Skin of body (tissue), 2 donors: ENCODE results near the gene CD300H. TPM values are rescaled to one million over a fixed set of nuclear protein-coding genes. Genes with fewer than 3 reads are reported as not detected.

Experiments
- DNase-seq: peaks from one replicate; lab custom pipeline; 2025; lab: John Stamatoyannopoulos, UW
- total RNA-seq: library from RNA; depleted of rRNA; stranded (reverse); fragments of >200 nt; gene quantifications from one replicate; pipeline ENCODE4 v1.2.3, GENCODE V29; 2014

The CD300H gene
- total RNA-seq, 1 donor from 2014 or later: 0.79 TPM

GRCh38 chr17:74550602-74551001 lies 16.7 kb downstream of the CD300H start:
- no peak for DNase-seq

- DNase-seq: no peak
These were observed 18.0 kb downstream of the CD300H start for GRCh38 chr17:74549343-74549742.

- DNase-seq: no peak
These were observed 19.6 kb downstream of the CD300H start for GRCh38 chr17:74547736-74548135.

GRCh38 chr17:74547264-74547663 lies 20.0 kb downstream of the CD300H start:
- DNase-seq: no peak

- no peak for DNase-seq
These were observed 20.7 kb downstream of the CD300H start for GRCh38 chr17:74546586-74546985.

GRCh38 chr17:74545843-74546230 lies 21.5 kb downstream of the CD300H start, which contains the start of gene CD300C:
Gene CD300C (minus strand): TSS chr17:74546115. CDS start chr17:74545782, 333 bp downstream.
- no peak for DNase-seq

GRCh38 chr17:74544991-74545842 lies 22.1 kb downstream of the CD300H start:
- DNase-seq: no peak

GRCh38 chr17:74543891-74544760 lies 23.2 kb downstream of the CD300H start:
- no peak for DNase-seq

- DNase-seq: no peak
These were observed 23.9 kb downstream of the CD300H start for GRCh38 chr17:74543406-74543805.

GRCh38 chr17:74542727-74543383 lies 24.5 kb downstream of the CD300H start:
- DNase-seq: no peak

- DNase-seq: no peak
These were observed 25.1 kb downstream of the CD300H start for GRCh38 chr17:74542166-74542565.

- no peak for DNase-seq
These were observed 25.9 kb downstream of the CD300H start for GRCh38 chr17:74541176-74542111.

- no peak for DNase-seq
These were observed 28.0 kb downstream of the CD300H start for GRCh38 chr17:74539281-74539820.

- no peak for DNase-seq
These were observed 30.4 kb downstream of the CD300H start for GRCh38 chr17:74536890-74537289.

- DNase-seq: no peak
These were observed 35.2 kb downstream of the CD300H start for GRCh38 chr17:74532115-74532514.

- DNase-seq: no peak
These were observed 36.0 kb downstream of the CD300H start, which contains the start of gene CD300LB for GRCh38 chr17:74531231-74531761. Gene CD300LB (minus strand): TSS chr17:74531475. CDS start chr17:74531350, 125 bp downstream.

- DNase-seq: no peak
These were observed 36.5 kb downstream of the CD300H start for GRCh38 chr17:74530831-74531150.

GRCh38 chr17:74529243-74529642 lies 38.1 kb downstream of the CD300H start:
- no peak for DNase-seq

GRCh38 chr17:74528491-74529199 lies 38.7 kb downstream of the CD300H start:
- no peak for DNase-seq
